IPS DF 4.7 (cell line): ENCODE results near the gene ZNF14.
"Not testable (repeated sequence)": the region's sequence is repeated elsewhere in the genome, so short reads cannot be mapped to it uniquely, and the experiment has no call there.

ENCODE experiments used
- DNase-seq: peaks from one replicate; pipeline ENCODE4 v3.0.0-alpha.2; 2013; ENCODE audit warnings: low spot score; ENCODE audit errors: extremely low read depth

ZNF14 gene

DNA sequence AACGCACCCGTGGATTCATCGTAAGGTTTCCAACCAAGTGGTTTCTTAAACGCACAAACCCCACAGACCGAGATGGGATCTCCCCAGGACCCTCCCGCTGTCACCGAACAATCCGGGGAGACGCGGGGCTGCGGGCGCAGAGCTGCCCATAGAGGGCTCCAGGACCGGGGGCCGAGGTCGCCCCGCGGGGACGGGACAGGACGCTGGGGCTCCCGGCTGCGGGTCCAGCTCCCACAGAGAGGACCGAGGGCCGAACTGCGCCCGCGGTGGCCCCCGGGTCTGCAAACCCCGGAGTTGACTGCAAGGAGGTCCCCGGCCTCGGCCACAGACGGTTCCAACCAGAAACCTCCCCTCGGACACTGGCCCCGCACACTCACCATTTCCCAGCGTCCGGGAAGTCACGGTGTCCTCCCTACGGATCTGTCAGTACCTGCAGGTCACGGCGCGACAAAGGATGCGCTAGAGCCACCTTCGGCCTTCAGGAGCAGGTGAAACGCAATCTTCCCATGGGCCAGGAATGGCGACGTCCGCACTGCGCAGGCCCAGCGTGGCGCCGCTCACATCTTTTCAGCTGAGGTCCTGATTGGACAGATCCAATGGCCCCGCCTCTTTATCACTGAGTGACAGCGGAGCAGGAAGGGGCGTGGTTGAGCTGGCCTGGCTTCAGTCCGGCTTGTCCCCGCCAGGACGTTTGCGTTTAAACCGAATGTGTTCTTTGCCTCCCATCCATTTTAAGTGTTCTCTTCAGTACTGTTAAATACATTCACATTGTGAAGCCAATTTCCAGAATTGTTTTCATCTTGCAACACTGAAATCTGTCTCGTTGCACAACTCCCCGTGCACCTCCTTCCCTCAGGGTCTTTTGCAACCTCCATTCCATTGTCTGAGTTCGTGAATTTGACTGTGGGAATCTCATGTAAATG, at the start of gene ZNF14:
TSS of gene ZNF14 (minus strand) at position 534 of the 923 bp plus-strand sequence. CDS start at position 380, 154 bp downstream.
- DNase-seq, result peak; percentile 71

DNA sequence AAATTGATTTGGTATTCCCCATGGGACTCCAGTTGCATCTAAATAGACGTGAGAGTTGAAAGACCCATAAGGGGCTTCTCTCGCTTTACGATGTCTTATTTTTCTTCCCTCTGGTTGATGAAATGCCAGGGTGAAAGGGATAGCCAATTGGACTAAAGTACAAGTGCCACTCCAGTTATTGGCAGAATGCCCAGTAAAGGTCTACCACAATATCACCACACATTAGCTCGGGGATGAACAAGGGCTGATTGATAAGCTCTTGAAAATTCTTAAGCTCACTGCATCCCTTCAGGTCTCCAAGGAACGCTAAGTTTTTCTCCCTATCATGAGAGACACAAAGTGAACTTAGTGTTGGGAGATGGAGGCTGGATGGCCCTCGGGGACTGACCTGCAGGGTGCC, 48.9 kb upstream of the ZNF14 start:
- not testable (repeated sequence) for DNase-seq

DNA sequence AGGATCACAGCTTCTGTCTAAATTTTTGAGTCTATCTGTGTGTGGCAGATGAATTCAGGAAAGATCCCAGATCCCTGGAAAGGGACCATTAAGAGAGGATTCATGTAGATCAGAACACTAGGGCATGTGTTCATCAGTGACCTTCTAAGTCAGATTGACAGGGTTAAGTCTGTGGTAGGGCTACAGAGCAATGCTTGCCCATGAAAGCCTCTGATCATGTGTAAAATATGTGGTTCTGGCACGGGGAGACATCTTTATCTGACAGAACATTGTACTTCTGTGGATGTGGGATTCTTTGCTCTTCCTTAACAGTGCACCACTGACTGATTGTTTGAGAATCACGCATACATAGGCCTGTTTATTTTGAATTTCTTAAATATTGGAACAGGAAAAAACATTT, 45.8 kb upstream of the ZNF14 start:
- DNase-seq, result no peak

DNA sequence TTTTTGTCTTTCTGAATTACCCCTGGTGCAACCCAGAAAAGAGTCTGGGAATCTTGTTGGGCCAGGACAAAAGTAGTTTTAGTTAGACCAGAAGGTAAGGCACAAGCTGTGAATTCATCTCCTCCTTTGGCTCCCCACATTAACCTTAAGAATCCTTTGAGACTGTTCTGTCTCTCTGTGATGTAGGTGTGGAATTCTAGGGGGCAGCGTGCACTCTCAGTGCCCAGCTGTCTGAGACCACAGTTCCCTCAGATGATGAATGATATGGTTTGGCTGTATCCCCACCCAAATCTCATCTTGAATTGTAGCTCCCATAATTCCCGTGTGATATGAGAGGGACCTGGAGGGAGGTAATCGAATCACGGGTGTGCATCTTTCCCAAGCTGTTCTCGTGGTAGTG, 44.8 kb upstream of the ZNF14 start:
- DNase-seq, result no peak

DNA sequence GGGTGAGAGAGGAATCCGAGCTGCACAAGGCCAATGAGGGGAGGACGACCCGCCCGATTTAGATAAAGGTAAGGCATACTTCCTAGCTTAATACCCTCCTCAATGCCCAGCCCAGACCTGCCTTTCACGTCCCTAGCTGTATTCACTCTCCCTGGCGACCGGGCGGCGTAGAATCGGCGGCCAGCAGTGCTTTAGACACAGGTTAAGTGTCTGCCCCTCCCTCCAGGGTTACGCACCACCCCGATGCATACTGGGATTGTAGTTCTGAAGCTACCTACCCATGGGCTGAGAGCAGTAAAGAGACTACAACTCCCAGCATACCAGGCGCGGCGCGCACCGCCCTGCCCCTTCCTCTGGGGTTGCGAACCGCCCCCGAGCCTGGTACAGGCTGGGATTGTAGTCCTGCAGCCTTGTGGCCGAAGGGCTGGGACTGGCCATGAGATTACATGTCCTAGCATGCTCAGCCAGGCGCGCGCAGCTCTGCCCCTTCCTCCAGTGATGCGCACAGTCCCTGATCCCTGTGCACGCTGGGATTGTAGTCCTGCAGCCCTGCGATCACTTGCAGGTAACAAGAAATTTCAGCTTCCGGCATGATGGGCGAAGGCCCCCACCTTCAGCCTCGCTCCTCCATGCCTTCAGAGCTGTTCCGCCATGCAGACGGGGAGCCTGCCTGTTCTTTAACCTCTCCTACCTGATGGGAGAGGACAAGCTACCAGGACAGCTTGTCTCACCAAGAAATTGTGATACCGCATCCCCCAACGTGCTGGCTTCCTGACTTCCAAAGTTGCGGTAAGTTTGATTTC, 43.5 kb upstream of the ZNF14 start:
- peak; percentile 94 for DNase-seq

DNA sequence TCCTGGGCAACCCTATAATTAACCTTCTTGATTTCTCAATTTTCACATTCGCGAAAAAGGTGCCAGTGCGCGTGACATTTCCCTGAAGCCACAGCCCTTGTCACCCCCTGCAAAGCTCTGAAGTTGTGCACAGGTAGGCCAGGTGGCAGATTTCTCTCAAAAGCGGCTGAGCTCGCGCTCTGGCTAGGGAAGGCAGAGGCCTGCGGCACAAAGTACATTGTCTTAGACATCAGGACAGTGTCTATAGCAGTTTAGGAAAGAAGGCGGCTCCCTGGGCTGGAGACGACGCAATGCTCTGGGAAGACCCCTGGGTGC, 42.9 kb upstream of the ZNF14 start:
- no peak for DNase-seq

DNA sequence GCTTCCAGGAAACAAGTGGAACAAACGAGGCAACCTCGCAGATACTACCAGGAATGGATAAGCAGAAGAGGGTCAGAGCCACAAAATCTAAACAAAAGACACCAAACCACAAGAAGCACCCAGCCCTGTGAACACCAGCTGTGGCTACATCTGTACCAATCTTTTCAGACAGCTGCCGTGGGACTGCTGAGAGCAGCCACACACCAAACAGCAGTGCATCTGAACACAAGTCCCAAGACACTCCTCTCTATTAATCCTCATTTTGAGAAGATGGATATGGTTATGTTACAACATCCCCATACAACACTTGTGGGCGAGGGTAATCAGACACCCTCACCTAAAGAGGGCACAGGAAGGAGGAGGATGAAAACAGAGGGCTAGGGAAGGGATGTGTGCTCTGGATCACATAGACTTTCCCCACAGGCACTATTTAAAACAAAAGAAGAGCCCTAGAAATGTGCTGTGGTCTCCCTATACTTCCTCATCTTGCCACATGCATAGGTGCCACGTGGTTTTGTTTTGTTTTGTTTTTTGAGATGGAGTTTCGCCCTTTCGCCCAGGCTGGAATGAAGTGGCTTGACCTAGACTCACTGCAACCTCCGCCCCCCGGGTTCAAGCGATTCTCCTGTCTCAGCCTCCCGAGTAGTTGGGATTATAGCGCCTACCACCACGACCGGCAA, 41.6 kb upstream of the ZNF14 start:
- DNase-seq, result no peak

DNA sequence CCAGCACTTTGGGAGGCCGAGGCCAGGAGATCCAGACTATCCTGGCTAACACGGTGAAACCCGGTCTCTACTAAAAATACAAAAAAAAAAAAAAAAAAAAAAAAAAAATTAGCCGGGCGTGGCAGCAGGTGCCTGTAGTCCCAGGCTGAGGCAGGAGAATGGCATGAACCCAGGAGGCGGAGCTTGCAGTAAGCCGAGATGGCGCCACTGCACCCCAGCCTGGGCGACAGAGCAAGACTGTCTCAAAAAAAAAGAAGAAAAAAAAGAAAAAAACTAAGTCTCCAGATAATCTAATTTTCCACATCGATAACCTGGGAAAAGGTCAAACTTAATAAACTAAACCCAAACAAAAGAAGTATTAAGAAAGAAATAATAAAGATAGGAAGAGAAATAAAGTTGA, 39.1 kb upstream of the ZNF14 start:
- not testable (repeated sequence) for DNase-seq

DNA sequence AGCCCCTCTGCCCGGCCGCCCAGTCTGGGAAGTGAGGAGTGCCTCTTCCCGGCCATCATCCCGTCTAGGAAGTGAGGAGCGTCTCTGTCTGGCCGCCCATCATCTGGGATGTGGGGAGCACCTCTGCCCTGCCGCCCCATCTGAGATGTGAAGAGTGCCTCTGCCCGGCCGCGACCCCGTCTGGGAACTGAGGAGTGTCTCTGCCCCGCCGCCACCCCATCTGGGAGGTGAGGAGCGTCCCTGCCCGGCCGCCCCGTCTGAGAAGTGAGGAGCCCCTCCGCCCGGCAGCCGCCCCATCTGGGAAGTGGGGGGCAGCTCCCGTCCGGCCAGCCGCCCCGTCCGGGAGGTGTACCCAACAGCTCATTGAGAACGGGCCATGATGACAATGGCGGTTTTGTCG, 37.1 kb upstream of the ZNF14 start:
- not testable (repeated sequence) for DNase-seq

DNA sequence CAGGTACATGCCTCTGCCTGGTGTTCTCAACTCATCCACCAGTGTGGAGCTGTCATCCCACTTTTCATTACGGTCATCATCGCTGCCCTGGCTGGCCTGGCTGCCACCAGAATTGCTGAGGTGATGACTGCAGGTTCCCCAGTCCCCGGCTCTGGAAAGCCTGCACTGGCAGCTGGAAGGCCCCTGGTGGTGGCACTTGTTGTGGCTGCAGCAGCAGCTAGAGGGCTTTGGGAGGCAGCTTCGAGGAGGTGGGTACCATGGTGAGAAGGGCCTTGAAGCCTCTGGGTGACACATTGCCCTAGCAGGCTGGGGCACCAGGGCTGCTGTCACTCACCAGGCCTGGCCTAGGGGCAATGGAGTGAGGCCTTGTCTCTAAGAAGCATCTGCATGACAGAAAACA, 25.3 kb upstream of the ZNF14 start:
- no peak for DNase-seq

DNA sequence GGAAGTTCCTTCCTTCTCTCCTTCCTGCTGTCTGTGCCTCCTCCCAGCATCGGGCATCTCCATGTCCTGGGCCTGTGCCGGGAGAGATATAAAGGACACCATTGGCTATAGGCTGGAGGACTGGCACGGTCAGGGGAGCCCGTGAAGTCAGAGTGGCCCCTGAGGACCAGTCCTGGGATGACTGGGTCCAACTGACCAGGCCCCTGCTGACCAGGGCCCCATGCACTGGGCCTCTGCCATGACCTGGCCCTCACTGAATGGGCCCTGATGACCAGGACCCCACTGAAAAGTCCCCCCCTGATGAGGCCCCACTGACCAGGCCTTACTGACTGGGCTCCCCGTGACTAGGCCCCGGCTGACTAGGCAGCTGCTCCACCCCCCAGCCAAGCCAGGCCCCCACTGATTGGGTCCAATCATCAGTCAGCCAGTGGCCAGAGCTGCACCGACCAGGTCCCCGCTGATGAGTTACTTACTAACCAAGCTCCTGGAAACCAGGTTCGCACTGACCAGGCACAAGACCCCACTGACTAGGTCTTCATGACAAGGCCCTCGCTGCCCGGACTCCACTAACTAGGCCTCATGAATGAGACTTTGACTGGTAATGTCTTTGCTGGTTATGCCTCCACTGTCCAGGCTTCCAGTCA, 20.0 kb upstream of the ZNF14 start:
- no peak for DNase-seq

DNA sequence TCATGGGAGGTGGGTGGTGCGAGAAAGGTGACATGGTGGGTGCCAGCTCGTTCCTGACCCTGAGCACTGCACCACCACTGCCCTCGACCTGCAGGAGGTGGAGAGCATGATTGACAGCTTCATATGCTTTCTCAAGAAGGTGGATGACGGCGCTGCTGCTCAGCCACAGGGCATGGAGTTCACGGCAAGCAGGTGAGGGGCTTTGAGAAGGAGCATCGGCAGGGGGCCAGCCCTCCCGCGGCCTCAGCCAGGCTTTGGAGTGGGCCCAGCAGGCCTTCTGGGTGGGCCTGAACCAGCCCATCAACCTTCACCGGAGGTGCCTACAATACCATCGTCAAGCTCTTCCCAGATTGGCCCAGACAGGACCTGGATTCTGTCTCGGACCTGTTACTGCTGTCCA, 18.9 kb upstream of the ZNF14 start:
- DNase-seq, result no peak

DNA sequence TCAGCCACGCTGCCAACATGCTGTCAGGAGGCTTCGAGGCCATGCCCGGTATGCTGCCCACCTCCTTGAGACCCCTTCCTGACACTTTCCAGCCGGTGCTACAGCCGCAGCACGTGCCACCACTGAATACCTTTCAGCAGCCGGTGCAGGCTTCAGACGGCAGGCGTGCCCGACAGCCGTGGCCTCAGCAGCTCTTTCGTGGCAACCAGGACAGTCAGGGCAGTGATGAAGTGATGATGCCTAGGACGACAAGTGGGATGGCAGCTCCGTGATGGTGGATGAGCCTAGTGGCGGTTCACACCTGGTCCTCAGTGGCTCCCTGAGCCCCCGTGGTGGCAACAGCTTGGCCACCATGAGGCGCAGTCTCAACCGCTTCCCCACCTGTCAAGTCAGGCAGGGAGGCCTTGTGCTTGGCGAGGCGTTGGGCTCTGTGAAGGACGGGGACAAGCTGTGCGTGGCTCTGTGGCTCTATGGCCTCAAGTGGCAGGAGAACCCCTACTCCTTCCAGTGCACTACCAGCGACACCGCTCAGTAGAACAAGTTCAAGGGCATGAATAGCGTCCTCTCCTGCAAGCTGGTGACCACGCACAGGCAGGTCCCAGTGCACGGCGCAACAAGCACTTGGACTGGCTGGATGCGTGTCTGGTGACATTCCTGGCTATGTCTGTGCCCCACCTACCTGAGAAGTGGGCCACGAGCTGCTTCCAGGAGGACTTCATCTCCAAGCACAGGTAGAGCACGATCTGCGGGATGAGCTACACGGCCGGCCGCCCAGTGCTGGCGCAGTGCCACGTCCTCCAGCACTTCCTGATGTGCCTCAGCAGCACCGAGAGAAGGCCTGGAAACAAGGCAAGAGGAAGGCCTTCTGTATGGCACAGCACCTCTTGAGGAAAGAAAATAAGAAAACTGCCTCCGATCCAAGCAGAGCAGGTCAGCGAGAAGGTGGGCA, 18.2 kb upstream of the ZNF14 start:
- no peak for DNase-seq

DNA sequence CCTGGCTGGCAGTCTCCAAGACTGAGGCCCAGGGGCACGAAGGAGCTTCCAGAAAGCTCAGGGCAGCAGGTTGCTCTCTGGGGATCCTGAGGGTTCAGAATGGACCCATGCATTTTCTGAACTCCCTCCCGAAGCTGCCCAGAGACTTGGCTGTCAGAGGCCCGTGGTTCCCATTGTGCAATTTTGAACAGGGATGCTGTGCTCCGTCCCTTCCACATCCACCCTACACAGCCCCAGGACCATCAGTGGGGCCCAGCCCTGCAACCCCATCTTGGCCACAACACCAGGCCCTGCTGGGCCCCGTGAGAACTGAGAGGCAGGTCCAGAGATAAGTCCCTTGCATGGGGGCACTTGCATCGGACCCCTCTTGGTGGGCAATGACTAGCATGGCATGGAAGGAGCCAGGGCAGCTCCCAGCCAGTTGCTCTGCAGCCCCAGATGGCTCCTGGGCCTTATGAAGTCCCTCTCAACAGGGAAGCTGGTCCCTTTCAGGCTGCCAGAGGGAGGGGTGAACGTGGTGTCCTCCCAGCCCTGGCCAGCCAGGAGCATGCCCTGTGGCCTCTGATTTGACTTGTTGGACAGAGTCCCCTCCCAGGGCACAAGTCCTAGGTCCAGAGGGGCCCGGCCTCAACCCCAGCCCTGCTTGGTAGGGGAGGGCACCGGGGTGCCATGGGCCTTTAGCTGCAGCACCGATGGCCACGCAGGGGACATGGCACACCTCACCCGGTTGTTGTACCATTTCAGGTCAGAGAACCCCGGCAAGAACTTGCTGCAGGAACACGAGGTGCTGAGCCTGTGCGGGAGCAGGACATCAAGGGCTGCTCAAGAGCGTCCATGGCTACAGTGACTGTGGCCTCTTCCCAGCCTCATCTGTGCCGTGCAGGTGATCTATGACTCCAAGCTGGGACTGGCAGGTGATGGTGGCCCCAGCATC, 17.3 kb upstream of the ZNF14 start:
- no peak for DNase-seq

DNA sequence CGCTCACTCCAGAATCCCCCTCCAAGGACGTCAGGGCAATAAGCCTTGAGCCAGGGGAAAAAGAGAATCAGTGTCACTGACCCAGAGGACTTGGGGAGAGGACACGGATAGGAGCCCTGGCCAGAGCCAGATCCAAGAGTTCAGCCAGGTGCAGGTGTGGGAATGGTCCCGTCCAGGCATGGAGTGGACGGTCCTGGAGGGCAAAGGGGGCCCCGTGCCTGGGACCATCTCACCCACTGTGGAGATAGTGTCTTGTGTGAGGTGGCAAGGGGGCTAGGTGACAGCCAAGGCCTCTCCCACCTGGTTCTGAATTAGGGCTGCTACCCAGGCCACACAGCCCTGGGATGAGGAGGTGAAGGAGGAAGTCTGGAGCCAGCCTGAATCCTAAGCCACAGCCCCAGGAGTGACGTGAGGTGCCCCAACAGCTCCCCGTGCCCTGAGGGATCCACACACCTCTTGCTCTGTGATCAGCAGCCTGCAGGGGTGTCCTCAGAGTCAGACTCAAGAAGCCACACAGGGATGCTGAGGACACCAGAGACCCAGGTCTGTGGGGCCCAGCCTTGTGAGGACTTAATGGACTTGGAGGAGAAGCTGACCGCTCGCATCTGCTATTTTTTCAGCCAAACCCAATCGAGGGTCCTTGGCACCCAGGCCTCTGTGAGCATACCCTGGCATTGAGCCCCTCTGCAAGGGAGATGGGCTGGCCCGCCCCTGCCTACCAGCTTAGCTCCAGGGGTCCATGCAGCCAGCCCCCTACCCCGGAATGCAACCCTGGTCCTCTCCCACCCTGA, 16.4 kb upstream of the ZNF14 start:
- no peak for DNase-seq

DNA sequence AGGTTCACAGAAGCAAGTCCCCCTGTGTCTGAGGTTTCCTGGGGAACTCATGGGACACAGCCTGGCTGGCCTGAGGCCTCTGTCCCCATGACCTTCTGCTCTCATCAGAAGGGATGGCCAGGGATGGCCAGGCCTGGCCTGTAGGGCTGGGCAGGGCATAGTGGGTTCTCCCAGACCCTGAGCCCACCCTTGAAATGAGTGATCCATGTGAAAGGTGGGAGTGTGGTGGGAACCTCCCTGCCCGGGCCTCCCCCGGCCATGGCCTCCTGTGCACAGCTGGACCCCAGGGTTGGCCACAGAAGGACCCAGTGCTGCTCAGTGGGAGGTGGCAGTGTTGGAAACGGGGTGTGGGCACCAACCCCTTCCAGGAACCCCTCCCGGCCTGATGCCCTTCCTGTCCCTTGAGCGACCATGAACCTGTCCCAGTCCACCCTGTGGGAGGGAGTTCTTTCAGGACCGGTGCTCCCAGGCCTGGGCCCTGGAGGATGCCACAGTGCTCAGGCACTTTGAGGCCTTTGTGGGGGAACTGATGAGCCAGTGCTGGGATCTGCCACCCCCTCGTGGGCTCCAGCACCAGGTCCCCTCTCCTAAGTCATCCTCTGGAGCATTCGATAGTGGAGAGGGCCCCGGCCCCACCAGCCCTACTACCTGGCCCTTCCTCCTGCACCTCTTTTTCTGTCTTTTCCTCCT, 15.5 kb upstream of the ZNF14 start:
- no peak for DNase-seq

DNA sequence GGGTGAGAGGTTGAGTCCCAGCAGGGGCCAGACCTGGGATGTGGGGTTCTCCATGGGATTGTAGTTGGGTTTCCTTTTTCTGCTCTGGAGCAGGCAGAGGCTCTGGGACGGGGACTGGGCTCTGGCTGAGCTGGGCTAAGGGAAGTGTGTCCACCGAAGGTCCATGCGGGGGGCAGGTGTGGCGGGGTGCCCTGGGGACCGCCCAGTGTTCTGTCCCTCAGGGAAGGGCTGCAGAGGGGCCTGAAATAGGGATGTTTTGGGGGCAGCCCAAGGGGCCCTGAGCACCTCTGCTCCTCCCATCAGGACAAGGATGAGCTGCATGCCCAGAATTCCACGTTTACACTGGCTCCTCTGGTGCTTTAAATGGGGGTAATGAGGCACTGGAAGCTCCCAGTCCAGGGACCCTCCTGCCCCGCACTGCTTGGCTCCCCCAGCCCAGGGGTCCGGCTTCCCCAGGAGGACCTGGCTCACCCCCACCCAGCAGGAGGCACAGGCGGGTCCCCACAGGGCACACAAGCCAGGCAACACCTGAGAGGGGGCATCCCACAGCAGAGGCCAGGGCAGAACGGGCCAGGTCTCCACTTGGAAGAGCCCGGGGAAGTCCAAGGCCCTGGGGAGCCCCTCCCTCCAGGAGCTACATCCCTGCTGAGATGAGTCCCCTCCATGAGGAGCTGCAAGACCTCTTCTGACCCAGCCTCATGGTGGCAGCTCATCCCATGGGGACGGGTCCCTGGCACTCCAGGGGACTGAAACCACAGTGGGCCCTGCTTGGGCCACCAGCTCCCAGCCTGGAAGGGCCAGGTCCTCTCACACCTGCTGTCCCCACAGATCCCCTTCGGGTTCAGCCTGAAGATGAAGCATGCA, 14.7 kb upstream of the ZNF14 start:
- no peak for DNase-seq
